Epidermal melanocyte (primary cell): ENCODE results near the gene PELI1.

ENCODE experiments used
- DNase-seq: peaks from one replicate; pipeline ENCODE4 v3.0.0; 2011; ENCODE audit warnings: low spot score; ENCODE audit not compliant: insufficient read length

Gene PELI1

DNA sequence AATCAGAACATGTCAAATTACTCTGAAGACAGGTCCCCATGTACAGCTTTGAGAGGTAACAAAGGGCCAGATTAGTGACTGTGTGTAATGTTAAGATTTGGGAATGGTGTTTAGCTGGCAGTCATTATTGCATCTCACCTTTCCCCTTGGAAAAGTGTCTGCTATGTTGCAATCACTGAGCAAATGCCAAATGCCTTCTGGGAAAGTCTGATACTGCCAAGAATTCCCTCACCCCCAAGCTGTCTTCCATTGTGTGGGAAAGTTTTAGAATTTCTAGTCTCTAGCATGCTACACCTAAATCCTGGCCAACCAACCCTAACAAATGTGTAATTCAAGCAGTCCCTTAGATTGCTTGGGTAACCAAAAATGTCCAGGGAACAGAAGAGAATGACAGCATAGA lies 13.6 kb upstream of the PELI1 start:
- no peak for DNase-seq

DNA sequence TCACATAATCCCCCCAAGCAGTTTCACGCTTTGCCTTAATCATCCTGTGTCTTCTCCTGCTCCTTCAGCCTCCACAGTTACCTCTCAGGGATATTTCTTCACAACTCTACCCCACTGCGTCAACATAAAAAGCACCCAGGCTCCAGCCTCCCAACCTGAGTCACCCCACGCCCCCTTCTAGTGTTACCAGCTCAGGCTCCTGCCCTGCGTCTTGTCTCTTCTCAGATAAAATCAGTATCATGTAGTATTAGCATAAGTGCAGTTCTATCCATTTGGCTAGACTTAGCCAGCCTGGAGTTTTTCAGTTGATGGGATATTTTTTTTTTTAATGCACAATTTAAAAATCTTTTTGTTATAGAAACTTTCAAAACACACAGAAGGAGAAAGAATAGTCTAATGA lies 9.6 kb upstream of the PELI1 start:
- DNase-seq: no peak

DNA sequence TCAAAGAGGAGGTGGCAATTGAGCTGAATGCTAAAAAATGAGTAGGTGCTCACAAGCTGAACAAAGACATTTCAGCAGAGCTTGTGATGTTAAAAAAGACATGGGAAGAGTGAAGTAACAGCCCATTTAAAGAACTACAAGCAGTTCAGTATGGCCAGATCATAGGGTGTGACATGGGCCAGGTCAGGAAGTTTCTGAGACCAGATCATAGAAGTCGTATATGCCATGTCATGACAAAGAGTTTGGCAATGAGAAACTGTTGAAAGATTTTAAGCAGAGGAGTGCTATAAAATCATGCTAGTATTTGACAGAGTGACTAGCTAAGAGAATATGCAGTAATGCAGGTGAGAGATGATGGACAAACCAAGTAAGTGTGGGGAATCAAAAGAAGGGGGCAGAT lies 7.3 kb upstream of the PELI1 start:
- no peak for DNase-seq

DNA sequence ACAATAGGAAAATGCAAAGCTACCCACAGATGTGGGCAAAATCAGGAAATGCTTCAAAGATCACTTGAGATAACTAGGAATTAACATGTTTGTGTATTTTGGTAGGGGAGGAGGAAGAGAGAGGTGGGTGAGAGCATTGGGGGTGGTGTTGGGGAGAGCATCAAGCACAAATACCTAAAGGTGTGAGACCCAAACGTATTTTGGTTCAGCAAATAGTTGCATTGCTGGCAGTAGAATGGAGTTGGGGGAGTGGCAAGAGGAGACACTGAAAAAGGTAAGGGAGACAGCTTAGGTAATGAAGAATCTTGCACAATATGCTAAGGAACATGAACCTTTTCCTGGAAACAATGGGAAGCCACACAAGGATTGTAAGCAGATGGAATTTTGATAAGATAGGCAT lies 1.5 kb upstream of the PELI1 start:
- DNase-seq: no peak

DNA sequence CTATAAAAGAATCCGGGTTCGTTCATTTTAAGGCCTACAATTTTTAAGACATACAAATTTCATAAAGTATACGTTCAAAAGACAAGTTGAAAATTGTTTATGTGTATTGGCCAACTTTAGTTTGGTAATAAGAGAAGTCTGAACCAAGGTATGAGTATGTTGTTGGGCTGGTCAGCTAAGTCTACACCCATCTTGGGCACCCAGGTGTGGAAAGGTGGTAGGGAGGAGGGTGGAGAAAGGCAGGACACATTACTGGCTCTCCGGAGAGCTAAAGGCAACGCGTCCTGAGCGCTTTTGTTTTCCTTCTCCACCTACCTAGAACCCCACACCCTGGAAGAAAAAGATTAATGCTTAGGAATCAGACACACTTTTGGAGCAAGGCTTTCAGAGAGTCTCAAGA lies 899 bp upstream of the PELI1 start:
- DNase-seq: no peak

DNA sequence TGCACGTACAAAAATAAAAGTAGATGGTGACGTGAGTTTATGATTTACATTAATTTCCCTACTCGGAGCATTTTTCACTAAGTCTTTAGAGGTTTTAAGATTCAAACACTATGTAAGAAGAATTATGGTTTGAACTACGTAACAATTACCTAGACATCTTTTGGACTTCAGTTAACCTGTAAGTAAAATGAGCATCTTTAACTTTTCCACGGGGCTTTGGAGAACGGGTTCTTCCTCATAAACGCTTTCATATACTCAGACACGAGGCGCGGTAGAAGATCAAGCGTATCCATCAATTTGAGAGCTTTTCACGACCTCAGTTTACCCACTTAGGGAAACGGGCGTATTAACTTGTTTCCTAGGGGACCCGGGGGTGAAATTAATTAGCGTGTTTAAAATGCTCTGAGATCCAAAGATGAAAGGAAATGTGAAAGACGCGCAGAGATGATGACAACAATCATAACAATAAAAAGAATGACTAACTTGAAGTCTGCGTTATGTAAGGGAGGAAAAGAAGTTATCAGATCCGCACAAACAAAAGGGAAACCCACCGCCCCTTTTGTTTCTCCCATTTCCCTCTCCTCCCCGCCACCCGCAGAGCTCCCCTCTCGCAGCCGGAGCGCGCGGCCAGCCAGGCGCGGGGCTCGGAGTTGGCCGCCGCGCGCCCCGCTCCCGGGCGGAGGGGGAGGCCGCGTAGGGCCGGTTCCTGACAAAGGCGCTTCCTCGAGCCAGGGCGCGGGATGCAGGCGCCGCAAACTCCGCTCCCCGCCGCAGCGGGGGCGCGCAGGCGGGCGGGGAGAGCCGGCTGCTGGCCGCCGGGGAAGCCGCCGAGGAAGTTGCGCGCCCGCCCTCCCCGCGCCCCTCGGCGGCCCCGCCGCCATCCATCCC lies 807 bp downstream of the PELI1 start:
- DNase-seq: no peak

DNA sequence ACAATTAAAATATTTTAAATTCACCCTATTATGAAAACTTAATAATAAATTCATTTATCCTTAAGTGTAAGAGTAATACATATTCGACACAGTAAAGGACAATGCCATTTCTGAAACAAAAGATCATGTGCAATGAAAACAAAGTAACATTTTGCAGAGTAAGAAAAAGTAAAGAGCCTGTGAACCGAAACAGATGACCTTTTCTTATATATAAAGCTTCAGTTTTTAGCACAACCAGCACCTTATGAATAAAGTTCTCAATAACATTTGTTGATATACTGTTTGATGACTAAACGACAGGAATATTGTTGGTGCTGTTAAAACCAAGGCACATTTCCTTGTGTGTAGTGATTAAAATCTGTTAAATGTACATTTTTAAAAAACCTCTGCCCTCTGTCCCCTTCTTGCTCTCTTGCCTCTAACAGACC lies 1.5 kb downstream of the PELI1 start:
- no peak for DNase-seq

DNA sequence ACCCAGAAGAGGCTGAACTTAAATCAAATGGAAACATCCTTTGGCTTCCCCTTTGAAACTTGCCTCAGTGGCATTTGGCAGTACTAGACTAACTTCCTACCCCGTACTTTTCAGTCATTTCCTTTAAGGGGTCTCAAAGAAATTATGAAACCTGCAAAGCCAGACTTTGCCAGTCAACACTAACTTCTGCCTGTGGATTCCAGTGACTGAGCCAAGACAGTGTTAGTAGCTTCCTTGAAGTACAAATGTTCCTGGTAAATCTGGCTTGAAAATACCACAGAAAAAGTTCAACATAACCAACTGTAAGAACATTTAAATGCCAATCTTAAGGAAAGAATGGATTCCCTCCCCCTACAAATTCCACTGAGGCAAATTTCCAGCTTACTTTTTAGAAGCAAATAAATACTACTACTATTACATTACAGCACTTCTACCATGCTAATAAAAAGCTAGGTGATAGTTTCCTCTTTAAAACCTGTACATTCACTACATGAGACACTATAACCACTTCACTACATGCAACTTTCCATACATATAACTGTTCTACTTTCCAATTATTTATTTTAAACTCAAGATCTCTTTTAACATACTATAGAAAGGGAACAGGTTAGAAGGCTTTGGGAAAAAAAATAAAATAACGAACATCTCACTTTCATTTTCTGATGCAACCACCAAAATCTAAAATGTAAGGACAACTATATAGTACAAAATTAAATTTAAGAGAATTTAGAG lies 2.4 kb downstream of the PELI1 start:
- DNase-seq: no peak

DNA sequence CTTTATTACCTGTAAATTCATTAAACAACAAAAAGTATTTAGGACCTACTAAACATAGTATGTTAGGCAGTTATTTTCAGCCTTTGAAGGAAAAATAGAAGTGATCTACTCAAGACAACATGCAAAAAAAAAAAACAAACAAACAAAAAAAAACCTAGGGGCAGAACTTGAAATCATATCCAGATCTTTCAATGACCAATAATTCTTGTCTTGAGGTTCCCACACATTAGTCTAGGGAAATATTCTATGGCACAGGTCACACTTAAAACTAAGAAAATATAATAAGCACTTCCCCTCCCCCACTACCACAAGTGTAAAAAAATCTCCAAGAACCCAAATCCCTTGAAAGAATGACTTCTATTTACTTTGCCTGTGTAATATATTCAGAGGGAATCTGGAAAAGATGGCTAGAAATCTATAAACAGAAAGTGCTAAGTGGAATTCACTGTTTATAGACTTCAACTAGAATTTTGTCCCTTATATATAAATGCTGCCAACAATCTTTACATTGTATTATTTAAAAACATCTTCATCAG lies 3.5 kb downstream of the PELI1 start:
- no peak for DNase-seq

DNA sequence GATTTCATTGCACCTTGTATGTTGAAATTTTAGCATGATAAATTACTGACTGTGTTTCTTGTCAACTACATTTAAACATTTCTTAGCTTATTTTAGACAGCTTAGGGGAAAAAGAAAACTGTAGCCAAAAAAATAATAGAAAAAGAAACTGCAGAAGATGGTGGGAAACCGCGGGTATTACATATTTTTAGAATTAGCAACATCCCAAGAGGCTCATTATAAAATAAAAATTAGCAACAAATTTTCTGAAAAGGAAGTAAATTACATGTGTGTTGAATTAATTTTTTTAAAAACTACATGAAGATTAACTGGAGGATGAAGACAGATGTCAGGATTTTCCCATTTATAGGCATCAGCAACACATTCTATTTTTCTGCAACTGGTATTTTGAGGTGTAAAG lies 4.3 kb downstream of the PELI1 start:
- no peak for DNase-seq

DNA sequence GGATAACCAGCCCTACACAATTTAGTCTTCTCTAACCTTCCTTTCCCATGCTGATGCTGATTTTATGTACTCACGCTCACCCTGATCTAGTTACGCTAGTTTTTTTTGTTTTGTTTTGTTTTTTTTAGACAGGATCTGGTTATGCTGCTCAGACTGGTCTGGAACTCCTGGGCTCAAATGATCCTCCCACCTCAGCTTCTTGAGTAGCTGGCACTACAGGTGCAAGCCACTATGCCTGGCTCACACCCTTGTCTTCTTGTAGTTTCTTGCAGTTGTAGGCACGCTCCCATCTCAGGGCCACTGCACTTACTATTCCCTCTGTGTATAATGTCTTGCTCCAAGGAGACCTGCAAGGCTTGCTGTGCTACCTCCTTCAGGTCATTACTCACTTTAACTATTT lies 6.2 kb downstream of the PELI1 start:
- DNase-seq: no peak

DNA sequence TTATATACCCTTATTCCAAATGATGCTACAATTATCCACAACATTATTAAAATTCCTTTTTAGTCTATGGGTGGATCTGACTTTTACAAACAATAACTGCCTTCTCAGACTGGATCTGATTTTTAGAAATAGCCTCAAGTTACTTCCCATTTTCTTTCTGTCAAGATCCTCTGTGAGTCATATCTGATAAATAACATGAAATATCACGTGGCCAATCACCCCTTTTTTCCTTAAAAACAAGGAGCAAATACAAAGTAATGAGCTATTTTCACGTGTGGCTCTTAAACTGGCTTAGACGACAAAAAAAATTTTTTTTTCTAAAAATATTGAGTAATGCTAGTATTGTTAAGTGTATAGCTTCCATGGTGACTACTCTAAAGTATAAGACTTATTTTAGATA lies 6.7 kb downstream of the PELI1 start:
- DNase-seq: no peak

DNA sequence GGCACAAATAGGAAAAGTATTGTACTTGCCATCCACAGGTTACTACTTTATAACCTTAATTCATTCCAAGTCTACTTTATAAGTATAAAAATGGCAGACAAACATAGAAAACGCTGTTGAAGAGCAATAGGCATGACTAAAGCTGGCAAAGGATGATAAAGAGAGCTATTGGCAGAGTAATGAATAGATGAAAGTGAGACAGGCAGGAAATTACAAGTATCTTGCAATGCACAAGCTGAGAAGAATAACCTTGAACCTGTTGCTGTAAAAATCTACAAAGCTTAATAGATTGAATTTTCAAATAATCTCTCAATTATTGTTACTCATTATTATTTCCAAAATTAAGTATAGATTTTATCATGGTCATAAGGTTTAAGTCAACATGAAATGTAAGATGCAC lies 8.8 kb downstream of the PELI1 start:
- no peak for DNase-seq

DNA sequence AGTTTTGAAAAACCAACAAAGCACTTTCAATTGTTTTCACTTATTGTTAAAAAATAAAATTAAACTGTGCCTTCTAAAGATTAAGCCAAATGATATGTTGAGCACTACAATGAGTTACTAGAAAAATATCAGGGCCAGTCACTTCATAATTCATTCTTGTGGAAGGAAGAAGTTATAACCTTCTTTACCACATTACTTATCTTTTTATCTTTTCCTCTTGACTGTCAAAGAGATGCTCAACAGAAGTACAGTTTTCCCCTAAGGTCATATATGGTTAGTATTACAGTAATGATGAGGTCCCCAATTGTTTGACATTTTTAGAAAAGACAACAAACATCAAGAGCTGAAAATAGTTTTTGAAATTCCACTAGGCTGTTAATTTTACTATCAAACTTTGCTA lies 9.4 kb downstream of the PELI1 start:
- DNase-seq: no peak

DNA sequence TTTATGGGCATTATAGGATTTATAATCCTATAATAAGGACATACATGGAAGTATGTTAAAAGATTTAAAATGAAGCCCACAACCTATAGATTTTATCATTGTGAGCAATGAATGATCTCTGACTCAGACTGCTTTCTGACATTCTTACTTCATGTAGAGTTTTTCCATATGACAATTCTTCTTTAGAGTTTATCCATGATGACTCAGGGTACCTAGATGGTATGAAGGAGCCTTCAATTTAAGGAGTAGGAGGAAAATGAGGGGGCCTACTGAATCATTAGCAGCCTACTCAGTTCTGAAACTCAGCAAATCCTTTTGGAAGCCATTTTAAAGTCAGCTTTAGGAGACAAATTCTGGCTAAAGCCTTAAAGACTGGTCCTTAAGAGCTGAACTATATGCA lies 10.4 kb downstream of the PELI1 start:
- no peak for DNase-seq

DNA sequence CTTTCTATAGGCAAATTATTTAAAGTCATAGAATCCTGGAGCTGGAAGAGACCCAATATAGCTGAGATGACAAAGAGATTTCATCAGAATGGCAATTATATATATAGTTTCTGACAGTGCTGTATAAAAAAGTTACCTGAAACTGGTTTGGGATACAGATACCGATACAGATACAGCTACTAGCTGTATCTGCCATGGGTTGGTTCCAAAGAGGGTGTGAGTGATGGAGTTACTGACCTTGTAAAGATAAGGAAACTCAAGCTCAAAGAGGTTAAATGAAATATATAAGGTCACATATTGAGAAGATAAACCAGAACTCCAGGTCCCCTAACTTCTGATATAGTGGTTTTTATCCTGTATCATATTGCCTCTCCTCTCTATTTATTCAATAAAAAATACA lies 10.9 kb downstream of the PELI1 start:
- DNase-seq: no peak

DNA sequence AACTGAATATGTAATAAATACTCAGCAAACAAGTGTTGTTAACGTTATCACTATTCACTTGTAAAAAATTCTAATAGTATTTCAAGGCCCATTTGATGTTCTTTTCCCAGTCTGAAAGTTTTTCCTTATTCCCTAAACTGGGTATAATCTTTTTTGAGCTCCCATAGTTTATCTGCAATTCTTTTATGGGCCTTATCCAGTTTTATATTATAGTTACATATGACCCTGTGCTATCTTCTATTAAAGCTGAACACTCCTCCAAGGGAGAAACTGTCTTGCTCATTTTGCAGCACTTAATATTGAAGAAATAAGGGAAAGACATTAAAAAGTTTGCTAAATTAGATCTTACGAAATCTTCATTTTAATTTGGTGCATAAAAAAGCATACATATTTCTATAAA lies 13.9 kb downstream of the PELI1 start:
- DNase-seq: no peak

DNA sequence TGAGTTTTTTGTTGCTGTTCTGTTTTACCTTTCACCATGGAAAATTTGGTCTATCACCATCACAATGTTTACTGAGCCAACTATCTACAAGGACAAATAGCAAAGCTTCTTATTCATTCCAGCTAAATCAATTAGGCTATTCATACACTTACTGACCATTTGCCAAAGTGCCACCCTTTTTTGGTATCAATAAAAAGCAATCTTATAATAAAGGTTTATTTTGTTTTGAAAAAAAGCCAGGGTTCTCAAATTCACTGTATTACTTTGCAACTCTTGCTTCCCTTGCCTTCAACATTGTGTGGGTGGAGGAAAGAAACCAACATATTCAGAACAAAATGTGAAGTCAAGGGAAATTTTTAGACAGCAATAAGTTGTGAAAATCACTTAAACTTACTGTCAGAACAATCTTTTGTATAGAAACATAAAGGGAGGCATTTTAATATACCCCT lies 15.3 kb downstream of the PELI1 start:
- DNase-seq: no peak

DNA sequence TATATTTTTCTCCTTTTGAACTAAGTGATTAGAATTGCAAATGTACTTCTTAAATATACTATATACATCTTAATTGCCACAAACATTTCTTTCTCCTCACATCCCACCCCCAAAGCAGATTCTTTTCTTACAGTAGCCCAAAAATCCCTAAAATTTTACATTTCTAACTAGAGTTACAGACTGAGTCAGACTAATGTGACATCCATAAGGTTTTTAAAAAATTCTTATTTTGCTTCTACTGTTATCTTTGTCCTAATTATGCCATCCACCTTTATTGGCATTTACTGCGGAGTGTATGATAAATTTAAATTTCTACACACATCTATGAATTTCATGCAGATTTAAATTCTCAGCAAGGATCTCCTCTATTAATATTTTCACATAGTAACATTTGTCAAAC lies 15.8 kb downstream of the PELI1 start:
- no peak for DNase-seq

DNA sequence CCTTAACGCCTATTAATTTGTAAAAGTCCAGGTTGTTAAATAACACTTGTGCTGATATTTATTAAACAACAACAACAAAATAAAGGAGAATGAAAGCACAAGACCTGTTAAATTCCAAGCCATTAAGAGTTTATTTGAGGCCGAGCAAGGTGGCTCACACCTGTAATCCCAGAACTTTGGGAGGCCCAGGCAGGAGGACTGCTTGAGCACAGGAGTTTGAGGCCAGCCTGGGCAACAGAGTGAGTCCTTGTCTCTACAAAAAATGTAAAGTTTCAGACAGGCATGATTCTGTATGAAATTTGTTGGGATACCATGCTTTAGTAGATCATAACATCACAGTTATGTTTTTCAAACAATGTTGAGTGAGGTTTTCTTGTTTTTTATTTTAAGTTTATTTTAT lies 17.1 kb downstream of the PELI1 start:
- DNase-seq: no peak

DNA sequence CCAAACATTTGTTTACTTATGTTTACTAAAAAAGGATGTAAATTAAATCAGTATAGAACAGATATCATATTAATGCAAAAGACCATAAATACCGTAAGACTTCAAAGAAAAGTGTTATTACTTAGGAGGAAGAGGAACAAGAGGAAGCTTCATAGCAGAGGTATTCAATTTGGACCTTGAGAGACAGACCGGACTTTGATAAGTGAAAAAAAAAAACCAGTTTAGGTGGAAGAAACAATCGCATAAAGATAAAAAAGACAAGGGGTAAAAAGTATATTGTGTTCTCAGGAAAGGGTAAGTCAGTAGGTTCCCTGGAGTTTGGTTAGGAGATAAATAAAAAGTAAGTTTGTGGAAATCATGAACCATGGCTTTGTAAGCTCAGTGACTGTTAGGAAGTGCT lies 17.6 kb downstream of the PELI1 start:
- DNase-seq: no peak

DNA sequence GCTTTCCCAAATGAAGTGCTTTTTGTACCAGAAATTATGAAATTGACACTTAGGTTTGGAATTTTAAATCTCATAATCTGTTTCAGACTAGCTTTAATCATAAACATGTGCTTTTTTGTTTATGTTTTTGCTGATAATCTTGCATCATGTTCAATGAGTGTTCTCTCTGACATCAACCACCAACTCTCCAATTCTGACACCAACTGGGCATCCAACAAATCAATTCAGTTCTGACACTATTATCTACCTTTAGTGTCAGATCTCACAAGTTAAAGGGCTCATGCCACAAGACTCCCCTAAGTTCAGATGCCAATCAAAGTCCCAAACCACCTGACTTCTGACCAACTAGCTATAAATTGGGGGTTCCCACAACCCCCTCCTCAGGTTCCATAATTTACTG lies 19.6 kb downstream of the PELI1 start:
- DNase-seq: no peak

DNA sequence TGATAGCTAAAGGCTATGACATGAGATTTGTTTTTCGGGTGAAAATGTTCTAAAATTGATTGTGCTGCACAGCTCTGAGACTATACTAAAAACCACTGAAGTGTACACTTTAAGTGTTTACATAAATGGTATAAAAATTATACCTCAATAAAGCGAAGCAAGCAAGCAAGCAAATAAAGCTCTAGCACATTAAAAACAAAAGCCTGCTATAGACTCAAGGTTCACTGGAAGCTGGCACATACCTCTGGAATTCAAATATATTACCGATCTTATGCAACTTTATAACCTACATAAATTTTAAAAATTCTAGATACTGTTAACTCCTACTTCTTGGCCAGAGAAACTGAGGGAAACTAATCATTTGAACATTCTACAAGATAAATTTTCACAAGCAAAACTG lies 20.1 kb downstream of the PELI1 start:
- no peak for DNase-seq
